ENCODE measurements around the gene WDR38. TPM values are rescaled to one million over a fixed set of nuclear protein-coding genes. Genes with fewer than 3 reads are reported as not detected.

The WDR38 gene
- total and polyA plus RNA-seq, 2 of the 4 experiments (the other 2 are of a cell fraction) = not detected

- Histone ChIP-seq H3K18ac (ENCODE audit: low read depth, low read length) (peak overlapping the region; percentile 68; the same call in 1 of the 2 replicates), H3K14ac (replicated peaks; ENCODE audit: low read depth, low read length) (peak overlapping the region; percentile 98), H3K23ac (ENCODE audit: low read depth, low read length) (no peak overlapping the region), H2BK5ac (ENCODE audit: low read depth, low read length, poor library complexity, severe bottlenecking) (peak overlapping the region; percentile 56), H3K56ac (ENCODE audit: extremely low read depth, insufficient read depth, low read length) (no peak overlapping the region), H4K8ac (ENCODE audit: low read depth in 2 of 2, low read length in 2 of 2) (peak overlapping the region; percentile 84 to 96; a peak in 3 of 4 replicates), H3K36me3 (ENCODE audit: control insufficient read depth, insufficient read depth, low read length) (peaks cover 12% of the 10 kb centered on the region; the same call in 1 of the 2 replicates), H3K9ac (ENCODE audit: low read depth, low read length) (no peak overlapping the region), H2AFZ (replicated peaks; ENCODE audit: low read length, poor library complexity) (peak overlapping the region; percentile 93), H2AK5ac (ENCODE audit: low read depth, low read length) (peak overlapping the region; percentile 100), H3K4me3 (ENCODE audit: insufficient read depth, low read depth, low read length) (no peak overlapping the region), H4K5ac (ENCODE audit: low read depth, low read length) (no peak overlapping the region; the same call in 1 of the 2 replicates), H3K9me3 (ENCODE audit: control insufficient read depth, insufficient read depth, low read length) (no peaks in the 10 kb centered on the region), H3K4me2 (ENCODE audit: low read depth, low read length) (no peak overlapping the region), H3K9me1 (ENCODE audit: insufficient read depth, low read length) (peaks cover 20% of the 10 kb centered on the region), H2BK120ac (ENCODE audit: low read depth, low read length) (peak overlapping the region; percentile 99), H2AK9ac (replicated peaks; ENCODE audit: low read depth, low read length, poor library complexity) (peak overlapping the region; percentile 92), H3K27me3 (ENCODE audit: control insufficient read depth, insufficient read depth, low read length) (no peaks in the 10 kb centered on the region), H3K27ac (ENCODE audit: insufficient read depth, low read length) (no peak overlapping the region; the same call in 1 of the 2 replicates), H2BK20ac (ENCODE audit: low read depth, low read length) (peak overlapping the region; percentile 99), H3K79me1 (ENCODE audit: low read depth in 1 of 2, low read length in 2 of 2) (peaks cover 0 to 10% of the 10 kb centered on the region in 2 experiments; a peak in 2 of 4 replicates), H3K4me1 (ENCODE audit: control insufficient read depth, insufficient read depth, low read length) (peaks cover 23% of the 10 kb centered on the region), H2BK15ac (ENCODE audit: low read depth, low read length) (peak overlapping the region; percentile 98; the same call in 2 of the 3 replicates), H4K91ac (ENCODE audit: insufficient read depth, low read depth, low read length) (peak overlapping the region; percentile 98), H3K4ac (ENCODE audit: low read depth, low read length) (peak overlapping the region; percentile 100), H4K20me1 (ENCODE audit: insufficient read depth, low read length) (no peaks in the 10 kb centered on the region)
- no TSS peak for BruUV-seq (replicated peaks)
- TF ChIP-seq, protein P1, sequence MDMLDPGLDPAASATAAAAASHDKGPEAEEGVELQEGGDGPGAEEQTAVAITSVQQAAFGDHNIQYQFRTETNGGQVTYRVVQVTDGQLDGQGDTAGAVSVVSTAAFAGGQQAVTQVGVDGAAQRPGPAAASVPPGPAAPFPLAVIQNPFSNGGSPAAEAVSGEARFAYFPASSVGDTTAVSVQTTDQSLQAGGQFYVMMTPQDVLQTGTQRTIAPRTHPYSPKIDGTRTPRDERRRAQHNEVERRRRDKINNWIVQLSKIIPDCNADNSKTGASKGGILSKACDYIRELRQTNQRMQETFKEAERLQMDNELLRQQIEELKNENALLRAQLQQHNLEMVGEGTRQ (IDR thresholded peaks at IDR 0.05; ENCODE audit: low read depth, low read length) = no peak
- no peak for TF ChIP-seq MXI1 (IDR thresholded peaks at IDR 0.05; ENCODE audit: borderline replicate concordance, low read depth, low read length)
- TF ChIP-seq FOS (IDR thresholded peaks at IDR 0.05; ENCODE audit: low read depth, low read length) = no peak
- in situ Hi-C loops (cut with MboI; ENCODE audit: low sequenced_read_pairs) (no loop called here), intact Hi-C loops (cut with micrococcal nuclease) (no loop called here), dilution Hi-C loops (cut with HindIII; ENCODE audit: low sequenced_read_pairs, unreplicated experiment) (no loop called here)
- DNase-seq = no peak
- POLR2A ChIA-PET (ENCODE audit: unreplicated experiment) = no interaction called here
- CTCF ChIA-PET = interaction anchor here (0.8 kb wide), 1 partner anchor 43 kb away, joined by 3 read pairs; the partner anchor contains the start of gene WDR38
- WGBS, 2 experiments (ENCODE audit: extremely low coverage in 2 of 2, insufficient read length in 1 of 2) = 97% methylated on average over 20 of the region's 60 CpGs; no CpG with 5 or more reads in 1 of the 2 experiments
- ATAC-seq (ENCODE audit: low read depth) = no peak
Observed at GRCh38 chr9:124809741-124810500, 43.3 kb upstream of the WDR38 start.

All from IMR-90 (cell line).